ENCODE measurements around the gene ATXN3. TPM values are rescaled to one million over a fixed set of nuclear protein-coding genes. Genes with fewer than 3 reads are reported as not detected.

The ATXN3 gene
- total and polyA plus RNA-seq, 2 of the 13 experiments (the other 11 are each of a cell fraction or from before 2014, with no cell fraction given): 14.9 to 17.3 TPM

- Histone ChIP-seq H2AFZ (ENCODE audit: low read length) (no peak overlapping the region), H3K4me1 (ENCODE audit: insufficient read depth, low read length) (peaks cover 48% of the 10 kb centered on the region), H3K4me3 (replicated peaks in 1 of 3; ENCODE audit: insufficient read depth in 1 of 3, low read depth in 2 of 3, low read length in 3 of 3) (no peak overlapping the region), H3K9me3 (ENCODE audit: low read length) (no peaks in the 10 kb centered on the region), H3K4me2 (ENCODE audit: low read depth, low read length) (peak overlapping the region; percentile 92; the same call in 1 of the 2 replicates), H3K9ac (ENCODE audit: insufficient read depth, low read depth, low read length) (no peak overlapping the region), H3K79me2 (ENCODE audit: insufficient read depth, low read length) (peaks cover 46% of the 10 kb centered on the region), H4K20me1 (ENCODE audit: insufficient read depth, low read length) (peaks cover 9% of the 10 kb centered on the region; the same call in 1 of the 2 replicates), H3K27ac (ENCODE audit: extremely low read length, insufficient read depth, low read length) (no peak overlapping the region), H3K27me3 (ENCODE audit: control insufficient read depth in 1 of 2, insufficient read depth in 2 of 2, low read length in 2 of 2) (no peaks in the 10 kb centered on the region; a peak in 2 of 5 replicates), H3K36me3 (replicated peaks in 1 of 2; ENCODE audit: control insufficient read depth in 1 of 2, insufficient read depth in 2 of 2, low read length in 2 of 2) (0 out of 5 replicates have a peak, but pooled peaks cover 0 to 9% of the 10 kb centered on the region in 2 experiments)
- BruUV-seq (replicated peaks): no TSS peak
- ATAC-seq: no peak
- FAIRE-seq: no peak
- intact Hi-C loops (cut with micrococcal nuclease; ENCODE audit: unreplicated experiment) (no loop called here), in situ Hi-C loops (cut with HindIII; ENCODE audit: extremely low pct_ligation_motif_present, low pct_unique_long_range_greater_than_20kb) (no loop called here)
- CTCF ChIA-PET (ENCODE audit: low intra/inter-chr PET ratio, low total read pairs): no interaction called here
- POLR2A ChIA-PET: no interaction called here
- WGBS (ENCODE audit: low lambda C conversion rate): 90% methylated on average over 1 of the region's 1 CpG
- TF ChIP-seq GABPA (IDR thresholded peaks at IDR 0.05; ENCODE audit: low read depth, low read length): no peak
- TF ChIP-seq GABPA (CRISPR knock-in tag; IDR thresholded peaks at IDR 0.05; ENCODE audit: low read depth): no peak
- TF ChIP-seq, protein P1, sequence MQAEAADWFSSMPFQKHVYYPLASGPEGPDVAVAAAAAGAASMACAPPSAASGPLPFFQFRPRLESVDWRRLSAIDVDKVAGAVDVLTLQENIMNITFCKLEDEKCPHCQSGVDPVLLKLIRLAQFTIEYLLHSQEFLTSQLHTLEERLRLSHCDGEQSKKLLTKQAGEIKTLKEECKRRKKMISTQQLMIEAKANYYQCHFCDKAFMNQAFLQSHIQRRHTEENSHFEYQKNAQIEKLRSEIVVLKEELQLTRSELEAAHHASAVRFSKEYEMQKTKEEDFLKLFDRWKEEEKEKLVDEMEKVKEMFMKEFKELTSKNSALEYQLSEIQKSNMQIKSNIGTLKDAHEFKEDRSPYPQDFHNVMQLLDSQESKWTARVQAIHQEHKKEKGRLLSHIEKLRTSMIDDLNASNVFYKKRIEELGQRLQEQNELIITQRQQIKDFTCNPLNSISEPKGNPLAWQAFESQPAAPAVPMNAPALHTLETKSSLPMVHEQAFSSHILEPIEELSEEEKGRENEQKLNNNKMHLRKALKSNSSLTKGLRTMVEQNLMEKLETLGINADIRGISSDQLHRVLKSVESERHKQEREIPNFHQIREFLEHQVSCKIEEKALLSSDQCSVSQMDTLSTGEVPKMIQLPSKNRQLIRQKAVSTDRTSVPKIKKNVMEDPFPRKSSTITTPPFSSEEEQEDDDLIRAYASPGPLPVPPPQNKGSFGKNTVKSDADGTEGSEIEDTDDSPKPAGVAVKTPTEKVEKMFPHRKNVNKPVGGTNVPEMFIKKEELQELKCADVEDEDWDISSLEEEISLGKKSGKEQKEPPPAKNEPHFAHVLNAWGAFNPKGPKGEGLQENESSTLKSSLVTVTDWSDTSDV (CRISPR knock-in tag; IDR thresholded peaks at IDR 0.05): no peak
- TF ChIP-seq, protein P2, sequence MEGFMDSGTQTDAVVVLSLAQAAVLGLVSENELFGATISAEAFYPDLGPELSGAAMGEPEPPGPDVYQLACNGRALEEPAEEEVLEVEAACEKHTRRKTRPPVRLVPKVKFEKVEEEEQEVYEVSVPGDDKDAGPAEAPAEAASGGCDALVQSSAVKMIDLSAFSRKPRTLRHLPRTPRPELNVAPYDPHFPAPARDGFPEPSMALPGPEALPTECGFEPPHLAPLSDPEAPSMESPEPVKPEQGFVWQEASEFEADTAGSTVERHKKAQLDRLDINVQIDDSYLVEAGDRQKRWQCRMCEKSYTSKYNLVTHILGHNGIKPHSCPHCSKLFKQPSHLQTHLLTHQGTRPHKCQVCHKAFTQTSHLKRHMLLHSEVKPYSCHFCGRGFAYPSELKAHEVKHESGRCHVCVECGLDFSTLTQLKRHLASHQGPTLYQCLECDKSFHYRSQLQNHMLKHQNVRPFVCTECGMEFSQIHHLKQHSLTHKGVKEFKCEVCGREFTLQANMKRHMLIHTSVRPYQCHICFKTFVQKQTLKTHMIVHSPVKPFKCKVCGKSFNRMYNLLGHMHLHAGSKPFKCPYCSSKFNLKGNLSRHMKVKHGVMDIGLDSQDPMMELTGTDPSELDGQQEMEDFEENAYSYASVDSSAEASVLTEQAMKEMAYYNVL (CRISPR knock-in tag; IDR thresholded peaks at IDR 0.05; ENCODE audit: borderline replicate concordance): no peak
- no peak for TF ChIP-seq MYPOP (CRISPR knock-in tag; IDR thresholded peaks at IDR 0.05)
- DNase-seq (ENCODE audit: low spot score): no peak
Observed at GRCh38 chr14:92035890-92036289, 70.5 kb downstream of the ATXN3 start.

Measured in HepG2 (cell line).